PFSK-1 (cell line): ENCODE data around the gene TTBK1.

ENCODE experiments used
- FOXP2 ChIP-seq: optimal IDR thresholded peaks from 2 replicates; pipeline ENCODE3; 2011; ENCODE audit warnings: borderline replicate concordance, control low read depth, inconsistent platforms; ENCODE audit not compliant: insufficient read depth; ENCODE audit errors: extremely low read length, extremely low read depth
- POLR2AphosphoS5 ChIP-seq: IDR thresholded peaks from 2 replicates; pipeline ENCODE4 v1.6.1; 2012; ENCODE audit warnings: low read depth, mild to moderate bottlenecking, control low read depth, low read length, moderate library complexity
- SIN3A ChIP-seq: IDR thresholded peaks from 2 replicates; pipeline ENCODE4 v1.6.1; 2012; ENCODE audit warnings: mild to moderate bottlenecking, low read length, moderate library complexity, borderline replicate concordance; ENCODE audit not compliant: insufficient read depth
- TAF1 ChIP-seq: IDR thresholded peaks from 2 replicates; pipeline ENCODE4 v1.6.1; 2012; ENCODE audit warnings: low read length, control low read depth, borderline replicate concordance; ENCODE audit not compliant: insufficient read depth
- TF ChIP-seq, protein P1 (sequence below), 2 experiments: IDR thresholded peaks; 2 replicates each; pipeline versions ENCODE4 v1.6.1 to v1.8.0; 2011 to 2012; ENCODE audit warnings: low read depth in 2 of 2, low read length in 2 of 2, control low read depth in 1 of 2, inconsistent platforms in 1 of 2, mild to moderate bottlenecking in 1 of 2, moderate library complexity in 1 of 2; ENCODE audit not compliant: insufficient read depth in 1 of 2

TTBK1 gene

DNA sequence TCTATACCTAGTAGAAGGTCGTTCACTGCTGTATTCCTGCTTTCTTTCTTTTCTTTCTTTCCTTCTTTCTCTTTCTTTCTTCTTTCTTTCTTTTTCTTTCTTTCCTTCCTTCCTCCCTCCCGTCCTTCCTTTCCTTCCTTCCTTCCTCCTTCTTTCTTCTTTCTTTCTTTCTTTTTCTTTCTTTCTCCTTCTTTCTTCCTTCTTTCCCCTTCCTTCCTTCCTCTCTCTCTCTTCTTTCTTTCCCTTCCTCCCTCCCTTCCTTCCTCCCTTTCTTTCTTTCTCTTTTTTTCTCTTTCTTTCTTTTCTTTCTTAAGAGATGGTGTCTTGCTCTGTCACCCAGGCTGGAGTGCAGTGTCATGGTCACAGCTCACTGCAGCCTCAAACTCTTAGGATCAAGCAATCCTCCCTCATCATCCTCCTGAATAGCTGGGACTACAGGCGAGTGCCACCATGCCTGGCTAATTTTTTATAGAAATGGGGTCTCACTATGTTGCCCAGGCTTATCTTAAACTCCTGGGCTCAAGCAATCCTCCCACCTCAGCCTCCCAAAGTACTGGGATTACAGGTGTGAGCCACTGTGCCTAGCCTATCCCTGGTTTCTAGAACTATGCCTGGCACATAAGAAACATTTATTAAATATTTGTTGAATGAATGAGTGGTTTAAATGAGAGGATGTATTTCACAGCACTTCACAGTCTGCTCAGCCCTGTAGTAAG is 11.4 kb upstream of the TTBK1 start:
- TF ChIP-seq TAF1 (no peak), POLR2AphosphoS5 (no peak), SIN3A (no peak), FOXP2 (no peak)
- TF ChIP-seq, protein P1, sequence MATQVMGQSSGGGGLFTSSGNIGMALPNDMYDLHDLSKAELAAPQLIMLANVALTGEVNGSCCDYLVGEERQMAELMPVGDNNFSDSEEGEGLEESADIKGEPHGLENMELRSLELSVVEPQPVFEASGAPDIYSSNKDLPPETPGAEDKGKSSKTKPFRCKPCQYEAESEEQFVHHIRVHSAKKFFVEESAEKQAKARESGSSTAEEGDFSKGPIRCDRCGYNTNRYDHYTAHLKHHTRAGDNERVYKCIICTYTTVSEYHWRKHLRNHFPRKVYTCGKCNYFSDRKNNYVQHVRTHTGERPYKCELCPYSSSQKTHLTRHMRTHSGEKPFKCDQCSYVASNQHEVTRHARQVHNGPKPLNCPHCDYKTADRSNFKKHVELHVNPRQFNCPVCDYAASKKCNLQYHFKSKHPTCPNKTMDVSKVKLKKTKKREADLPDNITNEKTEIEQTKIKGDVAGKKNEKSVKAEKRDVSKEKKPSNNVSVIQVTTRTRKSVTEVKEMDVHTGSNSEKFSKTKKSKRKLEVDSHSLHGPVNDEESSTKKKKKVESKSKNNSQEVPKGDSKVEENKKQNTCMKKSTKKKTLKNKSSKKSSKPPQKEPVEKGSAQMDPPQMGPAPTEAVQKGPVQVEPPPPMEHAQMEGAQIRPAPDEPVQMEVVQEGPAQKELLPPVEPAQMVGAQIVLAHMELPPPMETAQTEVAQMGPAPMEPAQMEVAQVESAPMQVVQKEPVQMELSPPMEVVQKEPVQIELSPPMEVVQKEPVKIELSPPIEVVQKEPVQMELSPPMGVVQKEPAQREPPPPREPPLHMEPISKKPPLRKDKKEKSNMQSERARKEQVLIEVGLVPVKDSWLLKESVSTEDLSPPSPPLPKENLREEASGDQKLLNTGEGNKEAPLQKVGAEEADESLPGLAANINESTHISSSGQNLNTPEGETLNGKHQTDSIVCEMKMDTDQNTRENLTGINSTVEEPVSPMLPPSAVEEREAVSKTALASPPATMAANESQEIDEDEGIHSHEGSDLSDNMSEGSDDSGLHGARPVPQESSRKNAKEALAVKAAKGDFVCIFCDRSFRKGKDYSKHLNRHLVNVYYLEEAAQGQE (IDR thresholded peaks at IDR 0.05; ENCODE audit: insufficient read depth in 1 of 2, low read depth in 2 of 2, low read length in 2 of 2): no peak

DNA sequence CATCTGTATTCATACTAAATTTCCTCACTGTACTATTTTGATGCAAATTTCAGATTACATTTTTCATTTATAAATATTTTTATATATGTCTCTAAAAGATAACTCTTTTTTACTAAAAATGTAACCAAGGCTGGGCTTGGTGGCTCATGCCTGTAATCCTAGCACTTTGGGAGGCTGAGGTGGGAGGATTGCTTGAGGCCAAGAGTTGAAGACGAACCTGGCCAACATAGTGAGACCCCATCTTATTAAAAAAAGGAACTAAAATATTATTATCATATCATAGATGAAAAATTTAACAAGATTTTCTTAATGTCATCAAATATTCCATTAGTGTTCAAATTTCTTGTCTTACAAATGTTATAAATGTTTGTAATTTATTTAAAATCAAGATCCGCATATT is 7.4 kb upstream of the TTBK1 start:
- TF ChIP-seq POLR2AphosphoS5: no peak
- TF ChIP-seq, protein P1 (IDR thresholded peaks at IDR 0.05; ENCODE audit: insufficient read depth in 1 of 2, low read depth in 2 of 2, low read length in 2 of 2): no peak
- TF ChIP-seq SIN3A: no peak
- TF ChIP-seq TAF1: no peak
- TF ChIP-seq FOXP2: no peak

DNA sequence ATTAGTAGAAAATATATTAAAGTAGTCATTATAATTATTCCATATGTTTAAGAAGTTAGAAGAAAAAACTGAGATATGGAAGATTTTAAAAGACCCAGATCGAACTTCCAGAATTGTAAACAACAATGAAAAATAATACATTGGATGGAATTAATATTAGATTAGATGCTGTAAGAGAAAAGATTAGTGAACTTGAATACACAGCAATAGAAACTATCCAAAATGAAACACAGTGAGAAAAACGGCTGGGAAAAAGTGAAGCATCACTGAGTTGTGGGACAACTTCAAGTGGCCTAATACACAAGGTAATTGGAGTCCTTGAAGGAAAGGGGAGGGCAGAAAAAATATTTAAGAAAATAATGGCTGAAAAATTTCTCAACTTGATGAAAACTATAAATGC is 4.2 kb upstream of the TTBK1 start:
- TF ChIP-seq, protein P1 (IDR thresholded peaks at IDR 0.05; ENCODE audit: insufficient read depth in 1 of 2, low read depth in 2 of 2, low read length in 2 of 2): no peak
- TF ChIP-seq FOXP2 (no peak), POLR2AphosphoS5 (no peak), TAF1 (no peak), SIN3A (no peak)

DNA sequence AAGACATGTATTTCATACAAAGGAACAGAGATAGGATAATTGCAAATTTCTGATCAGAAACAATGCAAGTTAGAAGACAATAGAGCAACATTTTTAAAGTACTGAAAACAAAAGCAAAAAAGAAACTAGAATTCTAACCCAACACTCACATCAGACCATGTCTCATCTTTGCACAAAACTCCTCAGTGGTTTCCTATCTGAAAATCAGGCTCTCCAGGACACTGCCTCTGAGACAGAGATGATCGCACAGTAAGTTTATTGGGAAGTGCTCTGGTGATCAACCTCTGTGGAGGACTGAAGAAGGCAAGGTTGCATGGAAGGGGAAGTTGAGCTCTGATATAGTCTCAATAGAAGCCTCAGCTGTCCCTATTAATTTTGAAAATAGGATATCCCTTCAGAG is 2.3 kb upstream of the TTBK1 start:
- TF ChIP-seq SIN3A (no peak), POLR2AphosphoS5 (no peak), FOXP2 (no peak), TAF1 (no peak)
- TF ChIP-seq, protein P1 (IDR thresholded peaks at IDR 0.05; ENCODE audit: insufficient read depth in 1 of 2, low read depth in 2 of 2, low read length in 2 of 2): no peak
